ENCODE measurements around the gene WDR77. TPM values are rescaled to one million over a fixed set of nuclear protein-coding genes. Genes with fewer than 3 reads are reported as not detected.

WDR77 gene
- polyA plus RNA-seq, 2 donors = 17.8 to 30.0 TPM

DNA sequence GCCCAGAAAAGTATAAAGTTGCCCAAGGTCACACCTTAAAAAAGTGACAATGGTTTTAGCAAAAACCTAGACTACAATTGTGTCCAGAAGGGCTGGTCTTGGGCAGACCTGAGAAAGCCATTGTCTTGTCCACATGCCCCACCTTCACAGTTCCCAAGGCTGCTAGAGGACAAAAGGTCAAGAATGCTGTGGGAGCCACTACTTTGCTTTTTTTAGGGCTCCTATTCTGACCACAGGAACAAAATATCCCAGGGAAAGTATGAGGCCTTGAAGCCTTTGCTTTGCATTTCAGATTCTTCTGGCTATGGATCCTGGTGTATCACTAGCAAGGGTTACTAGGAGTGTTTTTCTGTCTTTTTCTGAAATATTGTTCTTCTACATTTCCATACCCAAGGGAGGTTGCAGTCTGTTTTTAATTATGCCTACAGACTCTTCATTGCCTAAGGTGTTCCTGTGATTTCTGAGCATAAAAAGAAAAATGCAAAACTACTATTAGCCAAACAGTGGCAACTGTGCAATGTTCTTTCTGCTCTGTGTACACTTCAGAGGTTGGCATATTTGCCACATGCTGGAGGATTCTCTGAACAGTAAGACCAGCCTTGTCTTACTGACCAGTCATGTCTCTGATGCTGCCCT, 35.5 kb upstream of the WDR77 start:
- Histone ChIP-seq H3K27ac (ENCODE audit: low read depth in 2 of 2, low read length in 1 of 2) (no peak overlapping the region), H3K4me3 (ENCODE audit: low read depth in 1 of 2, low read length in 2 of 2) (no peak overlapping the region), H3K36me3 (ENCODE audit: control insufficient read depth in 2 of 2, insufficient read depth in 2 of 2, low read length in 1 of 2) (no peaks in the 10 kb centered on the region), H3K9me3 (ENCODE audit: control insufficient read depth in 2 of 2, insufficient read depth in 1 of 2, low read depth in 1 of 2, low read length in 1 of 2) (no peaks in the 10 kb centered on the region), H3K4me1 (ENCODE audit: control insufficient read depth in 2 of 2, insufficient read depth in 2 of 2, low read length in 1 of 2) (no peaks in the 10 kb centered on the region), H3K27me3 (ENCODE audit: control insufficient read depth in 1 of 2, insufficient read depth in 2 of 2, low read length in 2 of 2) (no peaks in the 10 kb centered on the region)

DNA sequence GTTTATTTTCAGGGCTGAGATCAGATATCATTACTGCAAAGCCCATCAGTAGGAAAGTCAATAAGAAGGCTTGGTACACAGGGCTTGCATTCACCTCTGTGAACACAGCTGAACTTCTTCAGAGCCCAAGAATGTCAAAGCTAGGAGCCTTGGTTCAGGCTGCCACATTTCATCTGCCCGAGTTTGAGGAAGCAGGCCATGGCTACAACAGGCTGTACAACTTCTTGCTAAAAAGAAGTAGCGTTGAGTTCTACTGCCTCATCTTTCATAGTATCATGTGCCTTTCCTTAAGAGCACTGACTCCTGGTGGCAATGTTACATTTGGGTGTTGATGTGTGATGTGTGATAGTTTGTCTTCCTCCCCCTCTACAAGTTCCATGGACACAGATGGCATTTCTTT, 34.8 kb upstream of the WDR77 start:
- Histone ChIP-seq H3K9me3 (ENCODE audit: control insufficient read depth in 2 of 2, insufficient read depth in 1 of 2, low read depth in 1 of 2, low read length in 1 of 2) (no peaks in the 10 kb centered on the region), H3K27ac (ENCODE audit: low read depth in 2 of 2, low read length in 1 of 2) (no peak overlapping the region), H3K36me3 (ENCODE audit: control insufficient read depth in 2 of 2, insufficient read depth in 2 of 2, low read length in 1 of 2) (no peaks in the 10 kb centered on the region), H3K4me1 (ENCODE audit: control insufficient read depth in 2 of 2, insufficient read depth in 2 of 2, low read length in 1 of 2) (no peaks in the 10 kb centered on the region), H3K27me3 (ENCODE audit: control insufficient read depth in 1 of 2, insufficient read depth in 2 of 2, low read length in 2 of 2) (no peaks in the 10 kb centered on the region), H3K4me3 (ENCODE audit: low read depth in 1 of 2, low read length in 2 of 2) (no peak overlapping the region)
- 76 to 83% methylated on average over 2 of the region's 2 CpGs for WGBS, 2 donors

DNA sequence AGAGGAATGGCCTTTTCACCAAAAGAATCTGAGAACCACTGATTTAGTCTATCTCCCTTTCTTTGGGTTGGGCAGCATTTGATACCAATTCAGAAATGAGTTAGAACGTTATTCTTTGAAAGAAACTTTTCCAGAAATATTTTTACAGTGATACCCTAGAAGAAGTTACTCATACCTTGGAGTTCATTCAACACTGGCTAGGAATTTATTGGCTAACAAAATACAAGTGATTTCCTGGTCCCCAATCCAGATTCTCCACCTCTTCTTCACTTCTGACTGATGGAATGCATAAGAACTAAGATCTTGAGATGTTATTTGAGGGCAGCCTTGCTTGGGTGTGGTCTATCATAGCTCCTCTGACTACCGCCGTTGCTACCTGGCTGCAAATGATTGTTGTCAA, 34.1 kb upstream of the WDR77 start:
- H3K27me3 ChIP-seq (ENCODE audit: control insufficient read depth in 1 of 2, insufficient read depth in 2 of 2, low read length in 2 of 2) = no peaks in the 10 kb centered on the region
- no peaks in the 10 kb centered on the region for H3K36me3 ChIP-seq (ENCODE audit: control insufficient read depth in 2 of 2, insufficient read depth in 2 of 2, low read length in 1 of 2)
- no peak overlapping the region for H3K4me3 ChIP-seq (ENCODE audit: low read depth in 1 of 2, low read length in 2 of 2)
- WGBS, 2 donors = 29 to 55% methylated on average over 3 of the region's 3 CpGs
- no peak overlapping the region for H3K27ac ChIP-seq (ENCODE audit: low read depth in 2 of 2, low read length in 1 of 2)
- H3K9me3 ChIP-seq (ENCODE audit: control insufficient read depth in 2 of 2, insufficient read depth in 1 of 2, low read depth in 1 of 2, low read length in 1 of 2) = no peaks in the 10 kb centered on the region
- H3K4me1 ChIP-seq (ENCODE audit: control insufficient read depth in 2 of 2, insufficient read depth in 2 of 2, low read length in 1 of 2) = no peaks in the 10 kb centered on the region

DNA sequence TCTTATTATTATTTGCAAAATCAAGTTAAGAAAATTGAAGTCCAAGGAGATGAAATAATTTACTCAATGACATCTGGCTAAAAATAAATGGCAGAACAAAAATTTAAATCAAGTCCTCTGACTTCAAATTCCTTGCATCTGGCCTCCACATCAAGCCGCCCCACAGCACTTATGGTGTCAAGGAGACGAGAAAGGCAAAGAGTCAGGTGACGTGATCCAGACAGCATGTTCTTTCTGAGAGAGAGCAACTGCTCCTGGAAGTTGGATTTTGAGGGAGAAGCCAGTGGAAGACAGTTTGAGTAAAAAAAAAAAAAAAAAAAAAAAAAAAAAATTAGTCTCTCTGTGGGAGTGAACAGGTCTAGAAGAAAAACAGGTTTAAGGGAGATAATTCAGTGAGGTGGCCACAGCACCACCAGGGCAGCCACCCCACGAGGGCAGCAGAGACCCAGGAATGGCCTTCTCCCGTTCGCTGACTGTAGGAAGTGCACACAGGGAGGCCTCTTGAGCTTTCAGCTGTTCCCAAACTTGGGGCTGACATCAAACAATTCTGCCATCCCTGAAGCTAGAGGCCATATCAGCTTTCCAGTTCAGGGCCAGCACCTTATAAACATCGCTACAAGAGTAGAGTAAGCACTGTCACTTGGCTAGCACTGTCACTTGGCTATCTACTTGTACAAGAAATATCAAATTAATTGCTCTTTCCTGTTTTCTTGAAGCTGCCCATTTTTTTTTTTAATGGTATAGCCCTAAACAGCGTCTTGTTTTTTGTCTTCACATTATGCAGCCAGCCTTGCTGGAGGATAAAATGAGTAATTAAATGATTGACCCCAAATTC, 32.5 kb upstream of the WDR77 start:
- Histone ChIP-seq H3K27ac (ENCODE audit: low read depth in 2 of 2, low read length in 1 of 2) (no peak overlapping the region), H3K4me3 (ENCODE audit: low read depth in 1 of 2, low read length in 2 of 2) (no peak overlapping the region), H3K27me3 (ENCODE audit: control insufficient read depth in 1 of 2, insufficient read depth in 2 of 2, low read length in 2 of 2) (no peaks in the 10 kb centered on the region), H3K9me3 (ENCODE audit: control insufficient read depth in 2 of 2, insufficient read depth in 1 of 2, low read depth in 1 of 2, low read length in 1 of 2) (no peaks in the 10 kb centered on the region), H3K36me3 (ENCODE audit: control insufficient read depth in 2 of 2, insufficient read depth in 2 of 2, low read length in 1 of 2) (no peaks in the 10 kb centered on the region), H3K4me1 (ENCODE audit: control insufficient read depth in 2 of 2, insufficient read depth in 2 of 2, low read length in 1 of 2) (no peaks in the 10 kb centered on the region)
- WGBS, 2 donors = 44 to 53% methylated on average over 8 of the region's 8 CpGs

DNA sequence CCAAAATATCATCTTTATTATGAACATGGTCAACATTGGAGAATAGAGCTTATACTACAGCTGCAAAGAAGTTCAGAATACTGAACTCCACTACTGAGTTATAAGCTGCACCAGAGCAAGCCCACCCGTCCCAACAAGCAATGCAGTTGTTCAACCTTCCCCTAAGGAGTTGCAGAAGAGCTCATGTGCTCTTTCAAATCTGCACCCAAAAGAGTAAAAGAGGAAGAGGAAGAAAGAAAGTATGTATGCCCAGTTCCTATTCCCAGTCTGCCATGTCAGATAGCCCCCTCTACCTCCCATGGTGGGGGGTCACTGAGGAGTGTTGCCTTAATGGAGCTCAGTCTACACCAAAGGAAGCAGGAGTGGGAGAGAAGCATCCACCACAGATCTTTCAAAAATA, 31.6 kb upstream of the WDR77 start:
- Histone ChIP-seq H3K36me3 (ENCODE audit: control insufficient read depth in 2 of 2, insufficient read depth in 2 of 2, low read length in 1 of 2) (no peaks in the 10 kb centered on the region), H3K9me3 (ENCODE audit: control insufficient read depth in 2 of 2, insufficient read depth in 1 of 2, low read depth in 1 of 2, low read length in 1 of 2) (no peaks in the 10 kb centered on the region), H3K27ac (ENCODE audit: low read depth in 2 of 2, low read length in 1 of 2) (no peak overlapping the region), H3K4me1 (ENCODE audit: control insufficient read depth in 2 of 2, insufficient read depth in 2 of 2, low read length in 1 of 2) (no peaks in the 10 kb centered on the region), H3K27me3 (ENCODE audit: control insufficient read depth in 1 of 2, insufficient read depth in 2 of 2, low read length in 2 of 2) (no peaks in the 10 kb centered on the region), H3K4me3 (ENCODE audit: low read depth in 1 of 2, low read length in 2 of 2) (no peak overlapping the region)
- 77 to 81% methylated on average over 1 of the region's 1 CpG for WGBS, 2 donors

DNA sequence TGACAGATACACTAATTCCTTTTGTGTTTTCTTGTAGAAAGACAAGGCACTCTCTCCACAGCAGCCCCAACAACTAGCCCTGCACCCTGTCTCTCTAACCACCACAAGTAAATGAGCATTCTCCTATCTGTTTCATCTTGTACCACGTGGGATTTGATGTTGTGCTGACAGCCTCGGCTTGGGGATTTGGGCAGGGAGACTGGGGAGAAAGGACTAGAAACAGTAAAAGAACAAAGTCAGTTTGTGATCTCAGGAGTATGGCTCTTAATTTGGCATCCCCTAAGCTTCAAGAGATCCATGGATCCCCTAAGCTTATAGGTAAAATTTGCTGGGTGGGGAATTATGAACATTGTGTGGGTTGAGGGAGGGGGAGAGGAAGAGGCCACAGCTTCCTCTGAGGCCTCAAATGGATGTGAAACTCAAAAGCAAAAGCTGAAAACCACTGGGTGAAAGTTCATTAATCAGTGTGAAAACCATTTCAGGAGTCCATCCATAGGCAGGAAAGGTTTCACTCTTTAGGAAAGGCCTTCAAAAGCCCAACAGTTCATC, 27.8 kb upstream of the WDR77 start:
- no peaks in the 10 kb centered on the region for H3K27me3 ChIP-seq (ENCODE audit: control insufficient read depth in 1 of 2, insufficient read depth in 2 of 2, low read length in 2 of 2)
- no peaks in the 10 kb centered on the region for H3K9me3 ChIP-seq (ENCODE audit: control insufficient read depth in 2 of 2, insufficient read depth in 1 of 2, low read depth in 1 of 2, low read length in 1 of 2)
- no peak overlapping the region for H3K27ac ChIP-seq (ENCODE audit: low read depth in 2 of 2, low read length in 1 of 2)
- no peaks in the 10 kb centered on the region for H3K36me3 ChIP-seq (ENCODE audit: control insufficient read depth in 2 of 2, insufficient read depth in 2 of 2, low read length in 1 of 2)
- H3K4me1 ChIP-seq (ENCODE audit: control insufficient read depth in 2 of 2, insufficient read depth in 2 of 2, low read length in 1 of 2) = no peaks in the 10 kb centered on the region
- 55 to 61% methylated on average over 2 of the region's 2 CpGs for WGBS, 2 donors
- H3K4me3 ChIP-seq (ENCODE audit: low read depth in 1 of 2, low read length in 2 of 2) = no peak overlapping the region

DNA sequence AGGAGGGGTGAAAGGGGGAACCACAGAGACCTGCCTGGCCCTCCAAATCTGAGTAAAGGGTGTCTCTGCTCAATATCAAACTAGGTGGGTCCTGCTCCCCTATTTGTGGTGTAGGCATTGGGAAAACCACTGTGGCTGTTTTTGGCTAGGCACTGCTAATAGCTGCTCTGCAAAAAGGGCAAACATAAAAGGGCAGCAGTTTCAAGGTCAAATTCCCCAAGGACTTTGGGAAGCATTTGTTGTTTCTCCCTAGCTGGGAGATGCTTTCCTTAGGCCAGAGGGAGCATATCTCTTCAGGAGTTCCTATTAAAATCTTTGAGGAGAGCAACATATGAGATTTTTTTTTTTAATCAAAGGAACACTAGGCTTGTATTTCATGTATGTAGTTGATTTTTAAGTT, 27.2 kb upstream of the WDR77 start:
- Histone ChIP-seq H3K4me3 (ENCODE audit: low read depth in 1 of 2, low read length in 2 of 2) (no peak overlapping the region), H3K36me3 (ENCODE audit: control insufficient read depth in 2 of 2, insufficient read depth in 2 of 2, low read length in 1 of 2) (no peaks in the 10 kb centered on the region), H3K27ac (ENCODE audit: low read depth in 2 of 2, low read length in 1 of 2) (no peak overlapping the region), H3K4me1 (ENCODE audit: control insufficient read depth in 2 of 2, insufficient read depth in 2 of 2, low read length in 1 of 2) (no peaks in the 10 kb centered on the region), H3K27me3 (ENCODE audit: control insufficient read depth in 1 of 2, insufficient read depth in 2 of 2, low read length in 2 of 2) (no peaks in the 10 kb centered on the region), H3K9me3 (ENCODE audit: control insufficient read depth in 2 of 2, insufficient read depth in 1 of 2, low read depth in 1 of 2, low read length in 1 of 2) (no peaks in the 10 kb centered on the region)

DNA sequence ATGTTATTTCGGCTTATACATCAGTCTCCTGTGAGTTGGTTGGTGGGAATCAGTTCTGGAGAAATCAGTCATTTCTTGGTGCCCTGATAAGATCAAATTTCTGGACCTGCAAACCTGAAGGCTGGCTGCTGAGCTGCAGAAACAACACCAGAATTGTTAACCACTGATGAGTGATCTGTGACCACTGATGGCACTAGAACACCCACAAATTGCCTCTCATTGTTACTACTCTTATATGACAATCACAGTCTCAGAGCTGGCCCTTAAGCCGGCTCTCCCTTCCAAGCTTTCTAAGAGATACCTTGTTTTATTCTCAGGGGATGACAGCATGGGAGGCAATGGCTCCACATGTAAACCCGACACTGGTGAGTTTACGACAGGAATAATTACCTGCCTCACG, 26.6 kb upstream of the WDR77 start:
- Histone ChIP-seq H3K27ac (ENCODE audit: low read depth in 2 of 2, low read length in 1 of 2) (no peak overlapping the region), H3K27me3 (ENCODE audit: control insufficient read depth in 1 of 2, insufficient read depth in 2 of 2, low read length in 2 of 2) (no peaks in the 10 kb centered on the region), H3K4me3 (ENCODE audit: low read depth in 1 of 2, low read length in 2 of 2) (no peak overlapping the region), H3K9me3 (ENCODE audit: control insufficient read depth in 2 of 2, insufficient read depth in 1 of 2, low read depth in 1 of 2, low read length in 1 of 2) (no peaks in the 10 kb centered on the region), H3K4me1 (ENCODE audit: control insufficient read depth in 2 of 2, insufficient read depth in 2 of 2, low read length in 1 of 2) (no peaks in the 10 kb centered on the region), H3K36me3 (ENCODE audit: control insufficient read depth in 2 of 2, insufficient read depth in 2 of 2, low read length in 1 of 2) (no peaks in the 10 kb centered on the region)
- WGBS, 2 donors = 78 to 85% methylated on average over 5 of the region's 5 CpGs

DNA sequence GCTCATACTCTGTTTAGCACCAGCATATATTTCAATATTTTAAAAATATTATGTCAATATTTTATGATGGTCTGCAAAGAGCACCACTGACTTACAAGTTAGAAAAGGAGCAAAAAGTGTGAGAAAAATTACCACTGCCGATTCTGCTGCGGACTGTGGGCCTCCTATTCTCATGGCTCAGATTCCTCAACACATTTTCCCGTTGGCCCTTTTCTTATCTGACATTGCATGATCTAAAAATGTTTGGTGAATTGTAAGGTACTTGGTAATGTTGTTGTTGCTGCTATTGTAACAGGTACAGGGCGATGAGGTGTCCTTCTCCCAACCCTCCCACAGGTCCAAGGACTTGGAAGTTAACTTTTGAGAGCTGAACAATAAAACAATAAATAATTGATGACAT, 25.5 kb upstream of the WDR77 start:
- H3K9me3 ChIP-seq (ENCODE audit: control insufficient read depth in 2 of 2, insufficient read depth in 1 of 2, low read depth in 1 of 2, low read length in 1 of 2) = no peaks in the 10 kb centered on the region
- H3K36me3 ChIP-seq (ENCODE audit: control insufficient read depth in 2 of 2, insufficient read depth in 2 of 2, low read length in 1 of 2) = peaks cover 0 to 2% of the 10 kb centered on the region in 2 donors
- no peaks in the 10 kb centered on the region for H3K4me1 ChIP-seq (ENCODE audit: control insufficient read depth in 2 of 2, insufficient read depth in 2 of 2, low read length in 1 of 2)
- no peaks in the 10 kb centered on the region for H3K27me3 ChIP-seq (ENCODE audit: control insufficient read depth in 1 of 2, insufficient read depth in 2 of 2, low read length in 2 of 2)
- H3K27ac ChIP-seq (ENCODE audit: low read depth in 2 of 2, low read length in 1 of 2) = peak overlapping the region in 1 of 2 donors; percentile 4
- H3K4me3 ChIP-seq (ENCODE audit: low read depth in 1 of 2, low read length in 2 of 2) = no peak overlapping the region
- 75 to 76% methylated on average over 4 of the region's 4 CpGs for WGBS, 2 donors

DNA sequence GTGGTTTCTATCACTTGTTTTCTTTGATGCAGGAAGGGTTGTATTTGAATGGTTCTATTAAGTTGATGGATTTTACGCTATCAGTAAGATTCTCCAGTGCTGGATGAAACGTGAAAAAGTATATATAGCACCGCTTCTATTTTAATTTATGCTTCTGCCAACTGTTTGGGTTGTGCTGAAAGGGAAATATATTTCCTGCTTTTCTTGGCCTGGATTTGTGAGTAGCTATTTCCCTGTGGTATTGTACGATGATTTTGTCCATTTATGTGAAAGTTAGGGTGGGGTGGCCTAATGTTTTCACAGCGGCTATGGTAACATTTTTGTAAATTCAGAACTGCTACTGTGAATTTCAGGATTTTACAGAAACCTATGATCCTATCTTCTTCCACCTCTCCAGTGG, 25.1 kb upstream of the WDR77 start:
- H3K9me3 ChIP-seq (ENCODE audit: control insufficient read depth in 2 of 2, insufficient read depth in 1 of 2, low read depth in 1 of 2, low read length in 1 of 2) = no peaks in the 10 kb centered on the region
- H3K36me3 ChIP-seq (ENCODE audit: control insufficient read depth in 2 of 2, insufficient read depth in 2 of 2, low read length in 1 of 2) = peaks cover 0 to 2% of the 10 kb centered on the region in 2 donors
- H3K4me1 ChIP-seq (ENCODE audit: control insufficient read depth in 2 of 2, insufficient read depth in 2 of 2, low read length in 1 of 2) = no peaks in the 10 kb centered on the region
- H3K27ac ChIP-seq (ENCODE audit: low read depth in 2 of 2, low read length in 1 of 2) = peak overlapping the region in 1 of 2 donors; percentile 40
- H3K4me3 ChIP-seq (ENCODE audit: low read depth in 1 of 2, low read length in 2 of 2) = no peak overlapping the region
- 57 to 70% methylated on average over 5 of the region's 5 CpGs for WGBS, 2 donors
- H3K27me3 ChIP-seq (ENCODE audit: control insufficient read depth in 1 of 2, insufficient read depth in 2 of 2, low read length in 2 of 2) = no peaks in the 10 kb centered on the region

Data from esophagus (tissue), 2 donors.